Measurements from ENCODE around the gene FBXL17.

DNA sequence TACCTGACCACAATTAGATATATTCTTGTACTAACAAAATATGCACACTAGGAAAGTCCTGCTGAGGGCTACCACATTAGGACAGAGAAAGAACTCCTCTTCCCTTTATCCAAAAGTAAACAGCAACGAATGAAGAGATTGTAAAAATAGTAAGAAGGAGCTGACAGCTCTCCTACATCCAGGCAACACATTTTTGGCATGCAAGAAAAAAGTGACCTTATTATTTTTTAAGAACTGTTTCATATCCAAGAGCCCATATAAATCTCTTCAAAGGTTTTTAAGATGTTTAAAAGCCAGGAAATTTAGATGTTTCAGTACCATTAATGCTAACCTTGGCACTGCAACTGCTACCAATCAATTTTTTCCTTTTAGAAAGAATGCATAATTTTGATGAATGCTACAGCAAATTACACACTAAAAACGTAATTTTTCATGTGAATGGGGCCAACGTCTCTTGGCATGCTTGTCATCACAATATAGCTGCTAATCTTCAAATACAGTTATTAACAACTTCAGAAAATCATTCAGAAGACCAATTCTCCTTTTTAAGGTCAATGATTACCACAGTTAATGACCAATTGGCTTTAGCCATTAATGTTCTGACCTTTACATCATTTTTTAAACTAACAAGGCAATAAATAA, 132.0 kb downstream of the FBXL17 start:
- TF ChIP-seq, protein P1, sequence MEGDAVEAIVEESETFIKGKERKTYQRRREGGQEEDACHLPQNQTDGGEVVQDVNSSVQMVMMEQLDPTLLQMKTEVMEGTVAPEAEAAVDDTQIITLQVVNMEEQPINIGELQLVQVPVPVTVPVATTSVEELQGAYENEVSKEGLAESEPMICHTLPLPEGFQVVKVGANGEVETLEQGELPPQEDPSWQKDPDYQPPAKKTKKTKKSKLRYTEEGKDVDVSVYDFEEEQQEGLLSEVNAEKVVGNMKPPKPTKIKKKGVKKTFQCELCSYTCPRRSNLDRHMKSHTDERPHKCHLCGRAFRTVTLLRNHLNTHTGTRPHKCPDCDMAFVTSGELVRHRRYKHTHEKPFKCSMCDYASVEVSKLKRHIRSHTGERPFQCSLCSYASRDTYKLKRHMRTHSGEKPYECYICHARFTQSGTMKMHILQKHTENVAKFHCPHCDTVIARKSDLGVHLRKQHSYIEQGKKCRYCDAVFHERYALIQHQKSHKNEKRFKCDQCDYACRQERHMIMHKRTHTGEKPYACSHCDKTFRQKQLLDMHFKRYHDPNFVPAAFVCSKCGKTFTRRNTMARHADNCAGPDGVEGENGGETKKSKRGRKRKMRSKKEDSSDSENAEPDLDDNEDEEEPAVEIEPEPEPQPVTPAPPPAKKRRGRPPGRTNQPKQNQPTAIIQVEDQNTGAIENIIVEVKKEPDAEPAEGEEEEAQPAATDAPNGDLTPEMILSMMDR (IDR thresholded peaks at IDR 0.05; ENCODE audit: borderline replicate concordance, extremely low read depth, low read length, poor library complexity, severe bottlenecking), result no peak
- no peak for TF ChIP-seq EZH2 (IDR thresholded peaks at IDR 0.05; ENCODE audit: borderline replicate concordance, low read depth, low read length, severe bottlenecking)

Data from DND-41 (cell line).